Tibial nerve (tissue), 4 donors: ENCODE measurements around the gene CISD2. TPM values are rescaled to one million over a fixed set of nuclear protein-coding genes. Genes with fewer than 3 reads are reported as not detected.

Experiments used
- DNase-seq, 2 donors: peaks; one replicate each; pipeline ENCODE4 v3.0.0-alpha.2; 2019; ENCODE audit warnings: low spot score in 2 of 2
- H3K27ac ChIP-seq, 4 donors: fragments of 200-600 bp; sonication (generic) in 3 of 4; one replicate each; pipeline ENCODE4 v1.5.1; 2017 to 2019; ENCODE audit warnings: mild to moderate bottlenecking in 1 of 4
- H3K27me3 ChIP-seq, 2 donors: fragments of 200-600 bp; sonication (generic) in 1 of 2; one replicate each; pipeline versions ENCODE4 v1.5.1 to v1.6.0; 2017 to 2019
- H3K36me3 ChIP-seq, 3 donors: fragments of 200-600 bp; sonication (generic); one replicate each; pipeline ENCODE4 v1.5.1; 2018 to 2019
- H3K4me1 ChIP-seq, 4 donors: fragments of 200-600 bp; sonication (generic) in 3 of 4; one replicate each; pipeline ENCODE4 v1.5.1; 2017 to 2019
- H3K4me3 ChIP-seq, 4 donors: fragments of 200-600 bp; sonication (generic) in 3 of 4; one replicate each; pipeline ENCODE4 v1.5.1; 2017 to 2019; ENCODE audit warnings: mild to moderate bottlenecking in 1 of 4, moderate library complexity in 1 of 4
- H3K9me3 ChIP-seq, 4 donors: fragments of 200-600 bp; sonication (generic) in 3 of 4; one replicate each; pipeline ENCODE4 v1.5.1; 2017 to 2019
- CTCF ChIP-seq, 5 experiments: fragments of 200-600 bp in 3 of 5; fragments of 450-650 bp in 2 of 5; sonication (generic) in 3 of 5; IDR thresholded peaks; one replicate each; pipeline ENCODE4 v1.5.1; 2016 to 2019; ENCODE audit warnings: antibody characterized with exemption in 5 of 5, mild to moderate bottlenecking in 3 of 5, moderate library complexity in 2 of 5
- EP300 ChIP-seq, 2 donors: sonication (generic); formaldehyde crosslinking; IDR thresholded peaks; one replicate each; pipeline ENCODE4 v1.6.1; 2017; ENCODE audit warnings: antibody characterized with exemption in 2 of 2, mild to moderate bottlenecking in 1 of 2
- POLR2A ChIP-seq, 2 donors: fragments of 450-650 bp; IDR thresholded peaks; one replicate each; pipeline ENCODE4 v1.6.1; 2017; ENCODE audit warnings: antibody characterized with exemption in 2 of 2, mild to moderate bottlenecking in 2 of 2, moderate library complexity in 2 of 2
- WGBS, 2 donors: methylation state at CpG; one replicate each; pipeline ENCODE4 v1.1.5; 2018; 5-methylcytosine and 5-hydroxymethylcytosine counted together
- total RNA-seq, 4 donors: library from RNA; depleted of rRNA; stranded (reverse); fragments of >200 nt; gene quantifications; one replicate each; pipeline ENCODE4 v1.1.0, GENCODE V29; 2016

The CISD2 gene
- total RNA-seq, 4 donors from 2014 or later = 3.5 to 11.1 (median 7.2) TPM

GRCh38 chr4:102836596-102836995, 32.2 kb upstream of the CISD2 start:
- Histone ChIP-seq H3K9me3 (no peaks in the 10 kb centered on the region), H3K4me1 (no peaks in the 10 kb centered on the region), H3K4me3 (no peak overlapping the region), H3K27ac (no peak overlapping the region), H3K27me3 (no peaks in the 10 kb centered on the region), H3K36me3 (no peaks in the 10 kb centered on the region)
- TF ChIP-seq POLR2A (IDR thresholded peaks at IDR 0.05) (no peak), EP300 (IDR thresholded peaks at IDR 0.05) (no peak), CTCF (IDR thresholded peaks at IDR 0.05) (no peak)
- DNase-seq = no peak
- 100% methylated on average over 1 of the region's 1 CpG for WGBS, 2 donors

GRCh38 chr4:102842367-102842766, 26.4 kb upstream of the CISD2 start:
- H3K36me3 ChIP-seq = peaks cover 0 to 8% (median 0%) of the 10 kb centered on the region in 3 donors
- WGBS, 2 donors = 89 to 93% methylated on average over 3 of the region's 3 CpGs
- no peak for DNase-seq
- no peaks in the 10 kb centered on the region for H3K27me3 ChIP-seq
- H3K9me3 ChIP-seq = no peaks in the 10 kb centered on the region
- no peak overlapping the region for H3K27ac ChIP-seq
- no peak overlapping the region for H3K4me3 ChIP-seq
- TF ChIP-seq EP300 (IDR thresholded peaks at IDR 0.05) (no peak), POLR2A (IDR thresholded peaks at IDR 0.05) (no peak), CTCF (IDR thresholded peaks at IDR 0.05) (no peak)
- H3K4me1 ChIP-seq = no peaks in the 10 kb centered on the region

DNA sequence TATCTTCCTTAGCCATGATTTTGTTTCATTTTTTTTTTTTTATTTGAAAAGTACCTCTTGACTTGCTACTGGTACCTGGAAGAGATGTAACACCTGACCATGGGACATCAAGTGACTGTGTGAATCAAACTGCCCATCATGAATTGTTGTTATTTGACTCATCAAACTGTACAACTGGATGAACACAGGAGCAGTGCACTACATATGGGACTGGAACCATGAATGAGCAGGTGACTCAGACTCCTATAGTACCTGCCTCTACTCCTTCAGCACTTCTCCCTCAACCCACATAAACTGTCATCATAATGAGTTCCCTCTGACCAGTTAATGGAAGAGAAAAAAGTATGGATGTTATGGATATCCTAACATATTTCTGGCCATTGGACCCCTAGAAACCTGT, 25.5 kb upstream of the CISD2 start:
- Histone ChIP-seq H3K4me3 (no peak overlapping the region), H3K4me1 (no peaks in the 10 kb centered on the region), H3K27me3 (no peaks in the 10 kb centered on the region), H3K27ac (no peak overlapping the region), H3K9me3 (no peaks in the 10 kb centered on the region), H3K36me3 (peaks cover 0 to 8% (median 0%) of the 10 kb centered on the region in 3 donors)
- no peak for DNase-seq
- TF ChIP-seq EP300 (IDR thresholded peaks at IDR 0.05) = no peak
- no peak for TF ChIP-seq CTCF (IDR thresholded peaks at IDR 0.05)
- TF ChIP-seq POLR2A (IDR thresholded peaks at IDR 0.05) = no peak

DNA sequence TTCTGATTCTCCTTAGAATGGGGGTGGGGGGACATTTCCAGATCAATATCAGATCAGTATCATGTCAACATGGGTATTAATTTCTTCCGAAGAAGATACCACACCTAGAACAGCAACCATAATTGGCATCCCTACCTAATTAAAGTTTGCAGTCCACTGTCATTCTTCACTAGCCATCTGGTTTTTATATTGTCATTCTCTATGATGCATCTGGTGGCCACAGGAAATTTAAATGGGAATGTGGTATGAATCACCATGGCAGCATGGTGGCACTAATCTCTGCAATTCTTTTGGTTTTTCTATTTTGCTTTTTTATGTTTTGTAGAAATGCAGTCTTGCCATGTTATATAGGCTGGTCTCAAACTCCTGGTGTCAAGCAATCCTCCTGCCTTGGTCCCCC, 24.9 kb upstream of the CISD2 start:
- Histone ChIP-seq H3K27ac (no peak overlapping the region), H3K36me3 (peaks cover 0 to 8% (median 0%) of the 10 kb centered on the region in 3 donors), H3K27me3 (no peaks in the 10 kb centered on the region), H3K9me3 (no peaks in the 10 kb centered on the region), H3K4me1 (no peaks in the 10 kb centered on the region), H3K4me3 (no peak overlapping the region)
- TF ChIP-seq CTCF (IDR thresholded peaks at IDR 0.05) (no peak), POLR2A (IDR thresholded peaks at IDR 0.05) (no peak), EP300 (IDR thresholded peaks at IDR 0.05) (no peak)
- DNase-seq = no peak
- WGBS, 2 donors = 96 to 100% methylated on average over 1 of the region's 1 CpG

GRCh38 chr4:102847687-102848086, 21.1 kb upstream of the CISD2 start:
- TF ChIP-seq CTCF (IDR thresholded peaks at IDR 0.05) (no peak), EP300 (IDR thresholded peaks at IDR 0.05) (no peak), POLR2A (IDR thresholded peaks at IDR 0.05) (no peak)
- no peaks in the 10 kb centered on the region for H3K4me1 ChIP-seq
- H3K4me3 ChIP-seq = no peak overlapping the region
- H3K36me3 ChIP-seq = peaks cover 0 to 8% (median 0%) of the 10 kb centered on the region in 3 donors
- no peak for DNase-seq
- H3K9me3 ChIP-seq = no peaks in the 10 kb centered on the region
- H3K27me3 ChIP-seq = no peaks in the 10 kb centered on the region
- WGBS, 2 donors = 97 to 98% methylated on average over 8 of the region's 8 CpGs
- H3K27ac ChIP-seq = no peak overlapping the region
